Activated CD4-positive, alpha-beta T cell treated with anti-CD3 and anti-CD28 coated beads, Interleukin-2, amount 50 U/mL, for 48 hours (primary cell): ENCODE data around the gene GAREM1.
"Not testable (repeated sequence)": the region's sequence is repeated elsewhere in the genome, so short reads cannot be mapped to it uniquely, and the experiment has no call there.

ENCODE experiments used
- DNase-seq, 2 experiments: peaks; one replicate each; pipeline ENCODE4 v3.0.0-alpha.2; 2020

The GAREM1 gene

DNA sequence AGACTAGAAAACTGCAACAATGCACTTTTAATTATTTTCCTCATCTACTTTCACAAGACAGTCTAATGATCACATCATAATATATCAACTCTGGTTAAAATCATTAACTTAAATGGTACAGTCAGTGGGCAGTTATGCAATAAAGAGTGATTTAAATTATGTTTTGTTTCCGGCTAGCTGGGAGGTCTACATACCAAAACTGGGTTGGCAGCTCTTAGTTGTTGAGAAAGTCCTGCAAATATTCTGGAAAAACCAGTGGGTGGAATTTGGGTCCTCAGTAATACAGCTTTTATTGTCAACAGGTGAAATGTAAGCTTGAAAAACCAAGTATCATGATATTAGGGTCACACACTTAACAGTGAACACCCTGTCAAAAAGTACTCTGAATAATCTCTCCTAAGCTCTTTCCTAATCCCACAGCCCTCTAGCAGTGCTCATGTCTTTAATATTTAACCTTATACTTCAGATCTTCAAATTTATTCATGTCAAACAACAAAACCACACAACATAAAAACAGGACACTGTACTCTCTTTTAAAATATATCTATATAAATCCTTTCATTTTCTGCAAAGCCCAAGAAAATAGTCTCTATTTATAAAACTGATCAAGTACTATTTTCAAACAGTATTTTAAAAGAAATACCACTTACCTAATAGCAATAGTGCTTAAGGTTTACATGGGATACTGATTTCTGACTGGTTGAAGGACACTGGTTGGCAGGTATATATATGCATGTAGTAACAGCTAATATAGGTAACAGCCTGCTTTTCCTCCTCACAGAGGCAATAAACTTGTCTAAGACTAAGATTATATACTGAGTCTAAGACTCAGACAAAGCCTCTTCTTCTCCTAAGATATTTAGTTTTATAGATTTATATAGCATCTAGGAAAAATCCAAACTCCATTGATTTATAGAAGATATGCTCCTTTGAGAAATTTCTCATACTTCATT lies 103.8 kb downstream of the GAREM1 start:
- no peak for DNase-seq

GRCh38 chr18:32362484-32362883 lies 108.2 kb downstream of the GAREM1 start:
- DNase-seq = no peak

GRCh38 chr18:32360682-32361345 lies 109.9 kb downstream of the GAREM1 start:
- no peak for DNase-seq

DNA sequence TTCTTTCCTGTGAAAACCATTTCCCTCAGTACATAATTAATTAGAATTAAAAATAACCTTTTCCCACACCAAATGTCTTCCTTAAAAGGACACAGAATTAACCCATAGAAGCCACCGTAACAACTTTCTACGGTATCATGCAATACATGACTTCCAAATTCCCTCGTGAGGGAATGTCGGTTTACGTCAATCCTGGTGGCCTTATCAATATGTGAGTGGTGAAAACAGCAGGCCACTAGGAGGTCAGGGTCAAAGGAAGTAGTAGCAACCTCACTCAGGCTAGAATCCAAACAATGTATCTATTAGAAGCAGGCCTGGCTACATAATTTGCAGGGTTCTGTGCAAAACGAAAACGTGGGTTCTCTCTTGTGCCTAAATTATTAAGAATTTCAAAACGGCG lies 112.2 kb downstream of the GAREM1 start:
- no peak for DNase-seq

DNA sequence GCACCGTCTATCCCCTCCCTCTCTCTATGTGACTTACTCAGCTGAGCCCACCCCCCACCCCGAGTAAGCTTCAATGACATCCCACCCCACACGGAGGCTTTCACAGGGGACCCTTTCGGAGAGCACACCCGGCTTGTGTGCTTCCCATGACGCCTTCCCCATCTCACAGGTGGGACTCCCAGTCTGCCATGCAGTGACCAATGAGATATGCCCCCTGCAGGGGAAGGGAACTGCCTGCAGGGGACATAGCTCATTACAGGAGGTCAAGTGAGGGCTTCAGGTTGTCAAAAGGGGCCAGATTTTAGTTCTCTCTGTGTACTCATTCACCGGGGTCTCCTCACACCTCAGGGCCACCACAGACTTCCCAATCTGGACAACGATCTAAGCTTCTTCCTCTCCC lies 112.6 kb downstream of the GAREM1 start:
- no peak for DNase-seq

DNA sequence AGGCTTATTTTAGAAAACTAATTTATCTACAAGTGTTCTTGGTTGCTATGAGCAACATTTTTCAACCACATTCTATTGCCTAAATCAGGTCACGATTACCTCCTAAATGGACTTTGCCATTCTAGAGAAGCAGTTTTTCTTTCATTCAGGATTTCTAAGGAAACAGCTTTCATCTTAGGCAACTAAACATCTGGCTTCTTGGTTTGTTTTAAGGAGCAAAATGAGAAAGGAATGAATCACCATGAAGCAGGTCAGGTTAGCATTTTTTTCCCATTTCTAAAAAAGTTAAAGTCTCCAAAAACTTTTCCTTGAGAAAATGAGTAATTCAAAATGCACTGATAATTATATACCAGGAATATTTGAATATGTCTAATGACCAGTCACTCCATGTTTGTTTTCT lies 114.8 kb downstream of the GAREM1 start:
- DNase-seq = no peak

DNA sequence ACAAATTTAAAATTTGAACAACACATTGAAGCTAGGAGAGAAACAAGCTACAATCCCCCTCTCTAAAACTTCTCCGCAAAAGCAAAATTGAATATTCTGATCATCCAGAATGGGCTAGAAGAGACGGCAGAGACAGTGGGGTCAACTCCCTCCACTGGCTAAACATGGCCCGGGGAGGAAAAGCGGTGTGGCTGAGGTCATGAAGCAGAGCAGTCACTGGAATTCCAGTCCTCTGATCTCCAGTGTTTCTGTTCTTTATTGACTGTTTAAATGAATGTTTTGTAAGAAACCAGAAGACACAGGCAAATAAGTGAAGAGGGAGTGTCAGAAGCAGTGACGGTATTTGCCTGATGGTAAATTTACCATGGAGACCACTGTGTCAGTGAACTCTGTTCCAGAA lies 116.2 kb downstream of the GAREM1 start:
- DNase-seq = no peak

- DNase-seq = no peak
These were observed 117.4 kb downstream of the GAREM1 start for GRCh38 chr18:32353257-32353656.

- DNase-seq = no peak
These were observed 119.7 kb downstream of the GAREM1 start for GRCh38 chr18:32351032-32351431.

DNA sequence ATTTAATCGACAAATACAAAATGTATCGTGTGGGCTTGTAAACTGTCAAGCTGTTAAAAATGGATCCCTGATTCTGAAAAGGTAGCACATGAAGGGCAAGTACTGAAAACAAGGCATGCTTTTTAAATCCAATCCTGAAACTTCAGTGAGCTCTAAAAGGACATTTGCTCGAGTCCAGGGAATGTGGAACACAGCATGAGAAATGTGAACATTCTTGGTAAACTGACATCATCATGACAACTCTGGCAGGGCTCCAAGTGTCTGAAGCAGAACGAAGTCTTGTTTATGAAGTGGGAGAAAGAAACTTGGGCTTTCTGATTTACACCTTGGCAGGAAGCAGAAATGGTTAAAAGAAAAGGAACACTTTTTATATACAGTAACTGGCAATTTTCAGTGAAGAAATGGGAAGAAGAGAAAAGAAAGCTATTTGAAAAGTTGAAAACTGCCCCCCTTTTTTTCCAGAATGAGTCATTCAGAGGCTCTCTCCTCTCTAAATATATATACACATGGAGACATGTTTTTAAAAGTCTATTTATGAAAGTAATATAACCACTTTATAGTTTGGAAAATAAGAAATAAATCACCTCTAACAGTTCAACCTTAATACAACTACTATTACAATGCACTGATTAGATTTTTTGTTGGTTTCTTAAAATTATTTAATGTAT lies 120.8 kb downstream of the GAREM1 start:
- no peak for DNase-seq

GRCh38 chr18:32346671-32347070 lies 124.0 kb downstream of the GAREM1 start:
- no peak for DNase-seq

DNA sequence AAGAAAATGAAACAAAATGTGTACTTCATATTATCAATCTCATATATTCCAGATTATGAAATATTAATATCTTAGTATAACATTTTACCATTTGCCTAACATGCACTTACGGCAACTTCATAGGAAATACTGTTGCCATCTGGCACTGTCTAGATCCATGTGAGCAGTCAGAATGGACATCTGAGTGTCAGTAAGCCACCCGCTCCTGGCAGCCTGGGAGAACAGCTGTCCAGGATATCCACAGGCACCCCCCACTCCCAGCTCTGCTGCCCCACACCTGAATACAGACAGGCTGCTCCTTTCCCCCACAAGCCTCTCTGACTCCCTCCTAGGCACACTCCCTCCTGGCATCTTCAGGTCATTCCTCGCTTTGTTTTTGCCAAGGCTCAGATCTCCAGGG lies 127.0 kb downstream of the GAREM1 start:
- no peak for DNase-seq

DNA sequence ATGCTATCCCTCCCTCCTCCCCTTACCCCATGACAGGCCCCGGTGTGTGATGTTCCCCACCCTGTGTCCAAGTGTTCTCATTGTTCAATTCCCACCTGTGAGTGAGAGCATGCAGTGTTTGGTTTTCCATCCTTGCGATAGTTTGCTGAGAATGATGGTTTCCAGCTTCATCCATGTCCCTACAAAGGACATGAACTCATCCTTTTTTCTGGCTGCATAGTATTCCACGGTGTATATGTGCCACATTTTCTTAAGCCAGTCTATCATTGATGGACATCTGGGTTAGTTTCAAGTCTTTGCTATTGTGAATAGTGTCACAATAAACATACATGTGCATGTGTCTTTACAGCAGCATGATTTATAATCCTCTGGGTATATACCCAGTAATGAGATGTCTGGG lies 129.6 kb downstream of the GAREM1 start:
- DNase-seq = not testable (repeated sequence)

GRCh38 chr18:32339045-32339444 lies 131.6 kb downstream of the GAREM1 start:
- no peak for DNase-seq

DNA sequence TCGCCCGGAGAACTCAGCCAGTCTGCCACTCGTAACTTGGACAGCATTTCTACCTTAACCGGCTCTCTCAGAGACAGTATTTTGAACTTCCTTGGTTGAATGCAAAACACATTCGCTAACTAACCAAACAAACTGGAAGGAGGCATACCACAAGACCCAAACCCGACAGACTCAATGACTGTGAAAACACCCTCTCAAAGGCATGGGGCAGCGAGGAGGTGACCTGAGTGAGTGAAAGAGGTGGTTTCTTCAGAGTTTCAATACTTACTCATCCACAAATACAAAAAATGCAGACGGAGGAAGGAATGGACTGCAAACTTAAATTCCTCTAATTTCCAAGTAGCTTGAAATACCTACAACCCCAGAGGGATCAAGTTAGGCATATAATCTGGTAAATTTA lies 132.9 kb downstream of the GAREM1 start:
- no peak for DNase-seq

DNA sequence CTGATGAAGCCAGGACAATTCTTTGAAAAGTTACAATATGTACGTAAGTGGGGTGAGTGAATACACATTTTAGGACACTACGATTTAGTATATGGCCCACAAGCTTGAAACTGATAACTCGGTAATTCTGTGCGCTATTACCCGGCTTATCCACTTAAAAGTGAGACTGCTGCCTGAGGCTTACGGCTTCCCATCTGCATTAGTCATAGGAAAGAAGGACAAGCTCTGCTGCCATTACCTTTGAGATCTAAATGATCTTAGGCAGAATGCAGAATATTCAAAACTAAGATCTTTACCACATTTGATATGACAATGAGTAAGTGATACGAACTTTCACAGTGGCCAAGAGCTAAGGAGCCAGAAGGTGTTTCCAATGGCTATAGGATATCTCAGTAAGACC lies 133.3 kb downstream of the GAREM1 start:
- DNase-seq = no peak

DNA sequence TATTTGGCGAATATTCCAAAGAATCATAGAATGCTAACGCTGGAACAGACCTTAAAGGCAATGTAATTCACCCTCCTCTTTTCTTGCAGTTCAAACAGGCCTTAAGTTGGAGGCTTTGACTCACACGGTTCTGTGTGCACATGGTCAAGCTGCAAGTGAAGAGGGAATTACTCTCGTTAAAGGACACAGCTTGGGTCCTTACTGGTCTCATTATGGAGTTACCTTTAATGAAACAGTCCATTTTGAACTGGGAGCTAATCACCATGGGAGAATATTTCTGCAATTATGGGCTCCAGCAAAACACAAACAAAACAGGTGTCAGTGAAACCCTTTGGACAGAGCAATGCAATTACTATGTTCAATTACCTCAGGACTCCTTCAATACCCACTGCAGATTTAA lies 135.5 kb downstream of the GAREM1 start:
- no peak for DNase-seq

GRCh38 chr18:32333781-32334180 lies 136.9 kb downstream of the GAREM1 start:
- DNase-seq = no peak

DNA sequence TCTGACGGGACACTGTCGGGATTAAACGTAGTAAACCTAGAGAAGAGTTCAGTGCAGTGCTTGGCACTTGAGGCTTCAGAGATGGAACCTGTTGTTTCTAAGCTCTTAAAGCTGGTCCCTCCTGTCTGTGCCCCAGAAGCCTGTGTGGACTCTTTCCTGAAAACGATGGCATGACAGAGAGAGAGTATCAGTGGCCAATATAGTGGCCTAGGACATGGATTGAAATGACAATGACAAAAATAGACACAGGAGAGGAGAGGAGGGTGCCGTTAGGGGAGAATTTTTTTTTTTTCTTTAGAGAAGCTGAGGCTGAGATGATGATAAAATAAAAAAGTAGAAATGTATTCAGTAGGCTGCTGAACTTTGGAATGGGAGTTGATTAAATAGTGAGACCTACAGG lies 138.0 kb downstream of the GAREM1 start:
- no peak for DNase-seq

- DNase-seq = no peak
These were observed 141.7 kb downstream of the GAREM1 start for GRCh38 chr18:32328974-32329373.

DNA sequence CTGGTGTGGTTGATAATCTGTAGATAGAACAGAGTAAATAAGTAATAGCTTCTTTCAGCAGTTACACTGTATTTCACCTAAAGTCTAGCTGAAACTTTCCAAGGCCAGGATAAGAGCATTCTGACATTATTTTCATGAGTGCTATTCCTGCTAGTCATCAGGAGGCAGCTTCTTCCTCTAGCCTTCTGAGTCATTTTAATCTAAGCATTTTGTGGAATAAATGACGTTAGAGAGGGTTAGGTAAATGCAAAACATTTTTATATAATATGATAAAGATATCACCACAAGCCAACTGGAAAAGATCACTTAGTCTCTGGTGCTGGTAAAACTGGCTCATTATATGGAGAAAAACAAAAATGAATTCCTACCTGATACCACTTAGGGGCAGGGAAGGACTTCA lies 142.3 kb downstream of the GAREM1 start:
- DNase-seq = no peak

- no peak for DNase-seq
These were observed 144.0 kb downstream of the GAREM1 start for GRCh38 chr18:32326450-32327308.

DNA sequence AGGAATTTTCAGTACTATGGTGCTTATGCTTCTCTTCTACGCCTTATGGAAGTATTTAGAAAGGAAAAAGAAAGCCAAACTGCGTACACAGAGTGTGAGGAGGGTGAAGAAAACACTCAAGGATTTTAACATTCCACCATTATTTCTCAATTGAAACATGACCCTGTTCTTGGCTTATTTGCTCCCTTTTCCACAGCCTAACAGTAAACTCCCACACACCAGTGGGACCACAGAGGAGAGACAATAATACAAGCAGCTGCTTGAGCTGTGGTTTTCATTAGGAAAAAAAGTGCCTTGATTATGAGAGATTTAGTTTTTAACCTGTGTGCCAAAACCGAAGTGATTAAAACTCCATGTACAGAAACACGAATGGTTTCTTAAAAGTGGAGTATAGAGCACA lies 146.5 kb downstream of the GAREM1 start:
- DNase-seq = no peak
